Activated gamma-delta T cell (primary cell): ENCODE data around the gene TEAD3.
A peak's percentile ranks its signal among the peaks of the same experiment; 100 is the strongest.

ENCODE experiments used
- DNase-seq: peaks from one replicate; lab custom pipeline; 2025; lab: John Stamatoyannopoulos, UW

Gene TEAD3

DNA sequence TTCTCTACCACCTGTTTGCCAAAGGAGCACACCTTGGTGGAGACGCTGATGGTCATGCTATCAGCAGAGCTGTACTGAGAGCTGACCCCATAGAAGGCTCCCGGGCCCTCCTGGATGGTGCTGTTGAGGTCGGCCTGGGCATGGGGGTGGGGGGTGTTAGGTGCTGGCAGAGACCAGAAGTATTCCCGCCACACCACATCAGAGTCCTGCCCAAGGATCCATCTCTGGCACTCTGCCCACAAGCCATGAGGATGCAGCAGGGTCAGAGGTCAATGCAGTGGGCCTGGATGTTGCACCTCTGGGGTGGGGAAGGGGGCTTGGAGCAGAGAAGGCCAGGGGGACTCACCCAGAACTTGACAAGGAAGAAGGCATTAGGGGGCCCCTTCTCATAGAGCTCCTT is 21.3 kb downstream of the TEAD3 start:
- no peak for DNase-seq

DNA sequence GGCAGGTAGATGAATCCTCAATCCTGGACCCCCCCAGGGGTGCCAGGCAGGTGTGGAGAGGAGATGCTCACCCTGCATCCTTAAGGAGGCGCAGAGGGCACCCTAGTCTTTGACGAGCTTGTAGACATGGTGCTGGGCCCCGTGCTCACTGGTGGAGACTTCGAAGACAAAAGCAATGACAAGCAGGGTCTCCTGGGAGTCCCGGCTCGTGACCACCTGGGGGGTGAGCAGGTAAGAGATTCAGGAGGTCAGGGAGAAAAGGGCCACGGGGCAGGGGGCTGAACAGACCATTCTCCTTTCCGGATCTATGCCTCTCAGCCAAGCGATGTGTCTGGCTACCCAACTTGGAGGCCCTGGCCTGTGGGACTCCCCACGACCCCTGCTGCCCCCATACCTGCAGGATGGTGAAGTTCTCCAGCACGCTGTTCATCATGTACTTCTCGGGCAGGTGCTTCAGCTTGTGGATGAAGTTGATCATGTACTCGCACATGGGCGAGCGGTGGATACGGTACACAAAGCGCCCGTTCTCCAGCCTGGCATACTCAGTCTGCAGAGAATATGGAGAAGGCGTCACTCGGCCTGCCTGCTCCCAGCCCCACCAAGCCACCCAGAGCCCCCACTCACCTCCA is 21.8 kb downstream of the TEAD3 start:
- no peak for DNase-seq

DNA sequence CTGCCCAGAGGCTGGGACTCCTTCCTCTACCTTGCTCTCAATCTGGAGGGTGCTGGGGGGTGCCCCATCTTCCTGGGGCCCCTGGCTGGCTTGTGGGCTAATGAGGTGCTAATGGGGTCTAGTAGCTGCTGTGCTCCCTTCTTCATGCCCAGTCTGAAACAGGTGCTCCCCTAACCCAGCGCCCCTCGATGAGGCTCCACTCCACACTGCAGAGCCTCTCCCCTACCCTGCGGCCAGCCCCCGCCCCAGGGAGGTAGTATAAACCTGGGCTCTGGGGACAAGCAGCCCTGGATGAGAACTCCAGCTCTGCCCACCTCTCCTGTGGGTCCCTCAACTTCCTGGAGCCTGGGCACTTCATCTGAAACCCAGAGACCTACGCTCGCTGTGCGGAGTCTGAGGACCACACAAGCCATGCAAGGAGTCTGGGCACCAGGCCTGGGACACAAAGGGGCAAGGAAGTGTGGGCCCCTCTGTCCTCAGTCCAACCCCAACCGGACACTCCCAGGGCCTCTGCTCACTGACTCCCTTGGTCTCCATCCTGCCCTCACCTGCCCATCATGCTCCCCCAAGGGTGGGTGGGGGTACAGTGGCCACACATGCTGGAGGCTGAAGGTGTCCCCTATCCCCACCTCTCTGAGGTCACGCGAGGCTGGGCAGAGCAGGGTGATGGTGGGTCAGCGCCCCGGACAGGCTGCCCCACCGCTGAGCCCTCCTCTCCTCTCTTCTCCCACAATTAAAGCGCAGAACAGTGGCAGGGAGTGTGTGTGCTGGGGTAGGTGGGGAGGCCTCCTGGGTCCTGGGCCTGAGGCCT is 22.5 kb downstream of the TEAD3 start:
- no peak for DNase-seq

DNA sequence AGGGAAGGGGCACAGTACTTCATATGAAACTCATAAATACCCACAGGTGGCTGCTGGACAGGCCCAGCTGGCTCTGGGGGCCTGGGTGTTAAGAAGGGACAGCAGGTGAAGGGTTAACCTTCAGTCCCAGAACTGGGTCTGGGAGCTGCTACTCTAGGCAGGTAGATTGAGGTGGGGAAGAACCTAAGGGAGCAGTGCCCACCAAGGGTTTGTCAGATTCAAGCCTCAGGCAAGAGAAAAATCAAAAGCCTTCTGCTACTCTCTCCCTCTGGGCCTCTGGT is 23.1 kb downstream of the TEAD3 start:
- no peak for DNase-seq

DNA sequence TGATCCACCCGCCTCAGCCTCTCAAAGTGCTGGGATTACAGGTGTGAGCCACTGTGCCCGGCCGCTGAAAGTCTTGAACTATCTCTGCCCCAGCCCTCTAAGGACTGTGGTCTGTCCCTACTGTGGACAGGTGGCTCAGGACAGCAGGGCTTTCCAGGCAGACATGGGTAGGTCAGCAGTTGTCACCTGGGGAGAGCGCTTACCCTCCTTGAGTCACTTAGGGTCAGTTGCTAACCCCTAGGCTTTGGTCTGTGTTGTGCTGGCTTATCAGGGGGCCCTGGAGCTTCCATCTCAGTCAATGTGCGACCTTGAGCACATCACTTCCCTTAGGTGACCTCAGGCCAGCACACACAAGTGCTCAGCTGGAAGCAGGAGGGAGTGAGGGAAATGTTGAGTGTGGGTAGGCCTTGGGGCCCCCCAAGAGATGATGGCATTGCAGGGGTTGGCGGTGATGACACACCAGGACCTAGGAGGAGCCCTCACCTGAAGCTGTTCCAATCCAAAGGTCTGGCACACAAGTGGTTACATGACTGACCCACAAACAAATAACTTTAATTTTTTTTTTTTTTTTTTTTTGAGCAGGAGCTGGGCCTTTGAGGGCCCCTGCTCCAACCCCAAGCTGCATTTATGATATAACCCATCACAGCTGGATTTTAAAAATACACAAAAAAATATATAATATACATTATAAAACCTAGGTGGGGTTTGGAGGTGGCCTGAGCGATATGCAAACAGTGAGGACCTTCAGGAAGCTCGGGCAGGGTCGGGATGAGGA is 23.6 kb downstream of the TEAD3 start:
- DNase-seq = no peak

DNA sequence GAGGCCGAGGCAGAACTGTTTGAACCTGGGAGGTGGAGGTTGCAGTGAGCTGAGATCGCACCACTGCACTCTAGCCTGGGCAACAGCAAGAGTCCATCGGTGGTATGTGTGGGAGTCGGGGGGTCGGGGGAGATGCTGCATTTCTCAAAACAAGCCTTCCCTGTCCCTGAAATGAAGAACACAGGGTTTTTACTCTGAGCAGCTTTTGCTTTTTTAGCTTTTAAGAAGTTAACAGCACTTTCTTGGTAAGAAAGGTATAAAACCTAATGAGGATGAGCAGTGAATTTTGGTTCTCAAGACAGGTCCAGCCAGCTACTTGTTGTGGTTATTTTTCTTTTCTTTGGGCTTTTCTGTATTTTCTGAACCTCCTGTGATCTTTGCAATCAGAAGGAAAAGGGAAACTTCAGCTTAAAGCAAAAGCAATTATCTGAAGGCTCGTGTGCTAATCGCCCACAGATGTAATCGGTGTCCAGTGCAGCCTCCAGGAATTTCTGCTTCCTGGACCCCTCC is 25.0 kb downstream of the TEAD3 start:
- no peak for DNase-seq

DNA sequence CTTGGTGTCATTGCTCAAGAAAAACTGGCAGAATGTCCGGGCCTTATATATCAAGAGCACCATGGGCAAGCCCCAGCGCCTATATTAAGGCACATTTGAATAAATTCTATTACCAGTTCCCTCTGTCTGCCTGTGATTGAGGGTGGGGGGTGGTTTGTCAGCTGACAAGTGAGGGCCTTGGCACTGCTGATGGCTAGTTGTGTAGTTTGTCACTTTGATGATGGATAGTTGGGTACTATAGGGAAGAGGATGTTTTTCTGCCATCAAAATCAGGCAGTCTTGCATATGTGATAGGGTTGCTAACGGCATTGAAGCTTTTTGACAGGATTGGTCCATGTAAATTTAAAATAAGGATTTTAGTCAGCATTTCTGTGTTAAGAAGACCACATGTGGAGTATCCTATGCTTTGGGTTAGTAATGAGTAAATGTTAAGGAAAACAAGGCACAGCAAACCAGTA is 26.2 kb downstream of the TEAD3 start:
- no peak for DNase-seq

DNA sequence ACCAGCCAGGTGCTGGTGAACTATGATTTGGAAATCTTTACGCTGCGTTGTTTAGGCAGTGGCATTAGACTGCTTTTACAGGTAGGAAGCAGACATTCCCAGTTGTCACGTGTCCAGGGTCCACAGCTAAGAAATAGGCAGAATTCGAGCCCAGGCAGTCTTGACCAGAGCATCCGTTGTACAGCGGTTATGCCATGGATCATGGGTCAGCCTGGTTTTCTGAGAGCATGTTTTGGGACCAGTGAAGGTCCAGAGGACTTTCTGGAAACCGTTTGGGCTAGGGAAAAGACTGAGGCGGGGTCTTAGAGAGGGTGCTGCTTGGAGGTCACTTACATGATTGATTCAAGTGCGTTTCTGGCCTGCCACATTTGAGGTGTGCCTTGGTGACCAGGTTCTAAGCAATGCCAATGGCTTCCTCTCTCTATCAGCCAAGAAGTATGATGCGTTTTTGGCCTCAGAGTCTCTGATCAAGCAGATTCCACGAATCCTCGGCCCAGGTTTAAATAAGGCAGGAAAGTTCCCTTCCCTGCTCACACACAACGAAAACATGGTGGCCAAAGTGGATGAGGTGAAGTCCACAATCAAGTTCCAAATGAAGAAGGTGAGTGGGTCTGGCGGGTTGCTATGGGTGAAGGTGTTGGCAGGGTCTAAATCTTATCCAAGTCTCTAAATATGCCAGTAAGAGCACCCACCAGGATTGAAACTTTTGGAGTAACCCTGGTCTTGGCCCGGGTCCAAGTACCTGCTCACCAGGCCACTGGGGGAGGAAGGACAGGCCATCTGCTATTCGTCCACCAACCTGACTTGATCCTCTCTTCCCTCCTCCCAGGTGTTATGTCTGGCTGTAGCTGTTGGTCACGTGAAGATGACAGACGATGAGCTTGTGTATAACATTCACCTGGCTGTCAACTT is 26.9 kb downstream of the TEAD3 start:
- no peak for DNase-seq

DNA sequence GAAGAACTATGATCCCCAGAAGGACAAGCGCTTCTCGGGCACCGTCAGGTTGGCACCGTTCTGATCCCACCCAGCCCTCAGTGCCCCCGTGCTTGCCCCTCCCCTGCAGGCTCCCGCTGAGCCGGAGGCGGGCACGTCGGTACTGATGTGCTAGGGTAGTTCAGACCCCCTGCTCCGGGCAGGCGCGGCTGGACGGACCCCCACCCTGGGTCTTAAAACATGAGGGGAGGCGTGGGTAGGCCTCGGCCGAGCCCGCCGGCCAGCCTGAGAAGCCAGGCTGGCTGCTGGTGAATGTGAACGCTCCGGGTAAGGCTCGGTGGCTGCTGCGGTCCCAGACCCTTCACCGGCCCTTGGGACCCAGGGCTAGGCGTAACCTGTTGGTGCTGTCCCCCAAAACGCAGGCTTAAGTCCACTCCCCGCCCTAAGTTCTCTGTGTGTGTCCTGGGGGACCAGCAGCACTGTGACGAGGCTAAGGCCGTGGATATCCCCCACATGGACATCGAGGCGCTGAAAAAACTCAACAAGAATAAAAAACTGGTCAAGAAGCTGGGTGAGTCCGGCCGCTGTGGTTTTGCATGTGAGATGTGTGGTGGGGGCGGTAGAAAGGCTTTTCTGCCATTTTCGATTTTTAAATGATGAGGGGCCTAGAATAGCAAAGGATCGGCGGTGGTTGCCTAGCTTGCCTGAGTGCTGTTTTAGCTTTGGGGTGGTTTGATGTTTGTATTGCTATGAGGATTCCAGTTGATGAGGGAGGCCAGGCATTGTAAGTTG is 27.7 kb downstream of the TEAD3 start:
- no peak for DNase-seq

DNA sequence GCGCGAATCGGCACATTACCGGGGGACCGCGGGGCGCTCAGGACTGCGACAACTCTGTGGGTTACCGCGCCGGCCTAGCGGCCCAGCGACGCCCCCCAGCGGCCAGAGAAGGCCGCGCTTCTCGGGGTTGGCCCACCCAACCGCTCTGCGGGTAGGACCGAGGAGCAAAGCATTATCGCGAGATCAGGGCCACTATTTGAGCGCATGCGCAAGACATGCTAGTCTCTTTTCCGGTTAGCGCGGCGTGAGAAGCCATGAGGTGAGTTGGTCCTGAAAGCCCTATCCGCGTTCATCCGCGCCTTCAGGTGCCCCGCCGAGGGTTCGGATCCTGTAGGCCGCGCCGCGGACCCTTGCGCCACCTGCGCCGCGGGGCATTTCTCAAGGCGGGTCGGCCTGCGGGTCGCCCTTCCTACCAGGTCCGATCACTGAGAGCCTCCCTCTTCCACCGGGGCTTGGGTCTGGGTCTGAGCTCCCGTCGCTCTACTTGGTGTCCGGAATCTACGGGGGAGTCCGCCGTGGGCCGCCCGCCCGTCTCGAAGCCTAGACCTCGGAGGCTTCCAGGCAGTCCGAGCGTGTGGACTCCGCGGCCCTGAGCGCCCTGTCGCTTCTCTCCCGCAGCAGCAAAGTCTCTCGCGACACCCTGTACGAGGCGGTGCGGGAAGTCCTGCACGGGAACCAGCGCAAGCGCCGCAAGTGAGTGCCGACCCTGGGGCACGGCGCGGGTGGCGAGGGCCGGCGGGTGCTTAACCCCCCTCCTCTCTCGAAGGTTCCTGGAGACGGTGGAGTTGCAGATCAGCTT is 28.5 kb downstream of the TEAD3 start, which contains the start of gene RPL10A:
Gene RPL10A, plus strand, starts transcription at position 221 of the 799 bp plus-strand sequence. Its CDS starts 34 bp downstream, at position 255.
- DNase-seq = peak; percentile 82

DNA sequence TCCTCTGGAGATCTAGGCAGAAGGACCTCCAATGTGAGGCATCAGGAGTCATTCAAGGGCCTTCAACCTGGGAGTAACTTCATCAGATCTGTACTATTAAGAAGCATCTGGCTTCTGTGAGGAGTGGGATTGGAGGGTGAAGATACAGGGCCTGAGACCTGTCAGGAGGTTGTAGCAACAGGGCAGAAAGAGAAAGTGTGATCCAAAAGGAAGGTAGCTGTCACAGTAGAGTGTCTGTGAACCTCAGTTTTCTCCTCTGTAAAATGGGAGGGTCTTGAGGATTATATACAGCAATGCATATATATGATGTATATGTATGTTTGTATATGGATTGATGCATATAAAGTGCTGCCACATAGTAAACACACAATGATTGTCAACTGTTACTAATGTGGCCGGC is 31.2 kb downstream of the TEAD3 start:
- no peak for DNase-seq

DNA sequence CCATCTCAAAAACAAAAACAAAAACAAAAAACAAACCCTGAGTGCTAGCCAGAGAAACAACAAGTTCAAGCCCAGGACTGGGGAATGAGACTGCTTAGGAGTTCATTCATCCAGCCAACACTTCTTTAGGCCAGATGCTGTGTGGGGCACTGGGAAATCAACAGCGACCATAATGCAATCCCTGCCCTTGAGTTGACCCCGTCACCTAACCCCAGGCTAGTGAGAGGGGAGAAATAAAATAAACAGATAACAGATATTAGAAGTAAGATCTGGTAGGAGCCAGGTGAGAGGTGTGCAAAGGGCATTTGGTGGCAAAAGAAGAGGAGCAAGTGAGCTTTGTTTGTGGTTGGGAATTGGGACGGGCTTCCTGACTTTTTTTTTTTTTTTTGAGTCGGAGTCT is 33.6 kb downstream of the TEAD3 start:
- no peak for DNase-seq

DNA sequence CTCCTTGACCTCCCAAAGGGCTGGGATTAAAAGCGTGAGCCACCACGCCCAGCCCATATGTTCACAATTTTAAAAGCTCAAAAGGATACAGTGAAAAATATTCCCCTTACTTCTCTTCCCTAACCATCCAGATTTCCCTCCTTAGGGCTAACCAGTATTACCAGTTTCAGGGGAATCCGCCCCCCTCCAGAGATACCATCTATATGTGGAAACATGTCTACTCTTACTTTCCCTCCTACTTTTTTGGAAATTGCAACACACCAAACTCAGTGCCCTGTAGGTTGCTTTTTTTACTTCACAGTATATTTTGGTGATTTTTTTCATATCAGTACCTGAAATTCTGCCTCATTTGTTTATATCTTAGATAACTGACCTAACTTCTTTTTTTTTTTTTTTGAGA is 35.6 kb downstream of the TEAD3 start:
- no peak for DNase-seq

DNA sequence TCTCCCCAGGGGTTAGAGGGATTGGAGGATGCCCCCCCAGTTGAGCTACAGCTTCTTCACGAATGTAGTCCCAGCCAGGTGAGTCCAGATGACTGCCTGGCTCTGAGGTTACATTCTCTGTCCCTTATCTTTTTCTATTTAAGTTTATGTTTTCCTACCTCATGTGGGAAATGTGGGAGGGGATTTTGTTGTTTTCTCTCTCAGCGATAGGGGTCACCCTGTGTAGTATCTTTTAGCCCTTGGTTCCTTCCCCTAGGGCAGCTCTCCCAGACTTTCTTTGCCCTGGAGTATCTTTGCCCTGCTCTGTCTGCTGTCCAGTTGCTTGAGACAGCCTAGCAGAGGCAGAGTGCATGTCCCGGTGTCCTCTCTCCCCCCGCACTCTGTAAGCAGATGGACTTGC is 39.0 kb downstream of the TEAD3 start:
- no peak for DNase-seq

DNA sequence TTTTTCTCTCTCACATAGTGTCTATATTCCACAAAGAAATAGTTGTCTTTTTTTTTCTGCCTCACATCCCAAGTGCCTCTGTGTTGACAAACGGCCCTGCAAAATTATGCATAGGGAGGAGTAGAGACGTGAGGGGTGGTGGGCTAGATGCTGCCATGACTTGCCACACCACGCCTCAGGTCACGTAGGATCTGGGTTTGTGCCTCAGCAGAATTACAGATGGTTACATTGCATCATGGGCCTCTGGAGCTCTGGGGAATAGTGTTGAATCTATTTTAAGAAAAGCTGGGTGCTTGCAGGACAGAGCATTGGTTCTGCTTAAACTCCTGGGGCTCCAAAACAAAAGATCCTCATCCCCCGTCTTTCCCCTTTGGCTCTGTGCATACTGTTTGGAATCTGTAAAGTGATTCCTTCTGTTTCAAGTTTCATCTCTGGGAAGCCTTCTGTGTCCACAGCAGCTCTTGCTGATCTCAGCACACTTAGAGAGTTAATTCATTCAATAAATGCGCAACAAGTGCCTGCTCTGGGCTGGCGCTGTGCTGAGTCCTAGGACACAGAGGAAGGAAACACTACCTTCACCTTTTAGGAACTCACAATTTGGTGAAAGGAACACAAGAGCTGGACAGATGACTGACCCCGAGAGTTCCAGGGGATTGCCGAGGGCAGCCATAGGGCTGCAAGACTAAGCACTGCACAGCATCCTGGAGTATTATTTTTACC is 42.3 kb downstream of the TEAD3 start:
- DNase-seq = no peak

DNA sequence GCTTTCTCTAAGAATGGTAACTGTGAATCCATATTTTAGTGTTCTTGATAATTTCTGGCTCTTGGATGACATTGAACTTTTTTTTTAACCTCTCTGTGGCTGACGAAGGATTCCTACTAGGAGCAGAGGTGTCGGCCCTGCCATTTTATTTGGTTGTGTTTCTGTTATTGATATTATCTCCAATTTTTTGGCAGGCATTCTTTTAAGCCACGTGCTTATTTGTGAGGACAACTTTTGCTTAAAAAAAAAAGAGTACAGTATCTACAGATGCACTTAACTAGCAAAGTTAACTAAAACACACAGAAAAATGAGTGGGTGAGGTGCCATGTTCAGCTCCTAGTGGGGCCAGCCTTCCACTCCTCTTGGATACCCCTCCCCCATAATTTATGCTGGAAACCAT is 43.6 kb downstream of the TEAD3 start:
- no peak for DNase-seq

DNA sequence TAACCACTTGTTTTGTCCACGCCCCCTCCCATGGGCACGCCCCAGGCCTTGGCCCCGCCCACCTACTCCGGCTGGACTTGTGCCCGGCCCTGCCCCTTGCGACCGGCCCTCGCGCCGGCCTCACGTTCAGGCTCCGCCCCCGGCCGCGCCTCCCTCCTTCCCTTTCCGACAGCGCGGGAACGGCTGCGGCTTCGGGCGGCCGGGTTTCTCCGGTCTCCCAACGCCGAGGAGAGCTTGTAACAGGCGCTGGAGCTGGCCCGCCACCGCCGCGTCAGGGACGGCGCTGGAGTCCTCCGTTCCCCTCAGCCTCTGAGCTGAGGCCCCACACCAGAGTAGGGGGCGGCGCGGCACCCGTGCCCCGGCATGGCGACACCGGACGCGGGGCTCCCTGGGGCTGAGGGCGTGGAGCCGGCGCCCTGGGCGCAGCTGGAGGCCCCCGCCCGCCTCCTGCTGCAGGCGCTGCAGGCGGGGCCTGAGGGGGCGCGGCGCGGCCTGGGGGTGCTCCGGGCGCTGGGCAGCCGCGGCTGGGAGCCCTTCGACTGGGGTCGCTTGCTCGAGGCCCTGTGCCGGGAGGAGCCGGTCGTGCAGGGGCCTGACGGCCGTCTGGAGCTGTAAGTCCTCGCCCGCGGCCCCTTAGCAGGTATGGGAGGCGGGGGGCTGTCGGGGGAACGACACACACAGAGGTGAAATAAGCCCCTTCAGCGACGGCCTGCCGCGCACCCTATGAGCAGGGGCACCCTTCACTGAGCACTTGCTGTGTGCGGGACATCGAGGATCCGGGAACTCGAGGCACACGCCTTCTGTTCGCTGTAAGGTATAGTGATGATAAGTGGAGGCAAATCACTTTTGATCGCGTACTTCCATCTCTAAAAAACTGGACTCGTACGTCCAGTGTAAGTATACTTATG is 44.4 kb downstream of the TEAD3 start, which contains the start of gene FANCE:
Gene FANCE, plus strand, starts transcription at position 156 of the 908 bp plus-strand sequence. Its CDS starts 208 bp downstream, at position 364.
- DNase-seq = peak; percentile 78
